ENCODE results near the gene ZNF205.
"Not testable (repeated sequence)": the region's sequence is repeated elsewhere in the genome, so short reads cannot be mapped to it uniquely, and the experiment has no call there.

The ZNF205 gene

GRCh38 chr16:3129137-3130131 is 17.0 kb downstream of the ZNF205 start:
- in situ Hi-C loops (cut with MboI; ENCODE audit: low sequenced_read_pairs): no loop called here

- in situ Hi-C loops (cut with MboI; ENCODE audit: low sequenced_read_pairs): no loop called here
Measured at GRCh38 chr16:3131755-3132377, 19.5 kb downstream of the ZNF205 start.

- in situ Hi-C loops (cut with MboI; ENCODE audit: low sequenced_read_pairs): no loop called here
Measured at GRCh38 chr16:3133844-3134243, 21.5 kb downstream of the ZNF205 start.

GRCh38 chr16:3134338-3135125 is 22.1 kb downstream of the ZNF205 start, which contains the start of gene ZNF213:
TSS of gene ZNF213 (plus strand) at chr16:3135029. CDS start at chr16:3137281, 2,252 bp downstream.
- in situ Hi-C loops (cut with MboI; ENCODE audit: low sequenced_read_pairs): no loop called here

GRCh38 chr16:3135126-3135715 is 22.8 kb downstream of the ZNF205 start:
- in situ Hi-C loops (cut with MboI; ENCODE audit: low sequenced_read_pairs): no loop called here

GRCh38 chr16:3137267-3137666 is 24.9 kb downstream of the ZNF205 start:
- in situ Hi-C loops (cut with MboI; ENCODE audit: low sequenced_read_pairs): no loop called here

- in situ Hi-C loops (cut with MboI; ENCODE audit: low sequenced_read_pairs): no loop called here
Measured at GRCh38 chr16:3138342-3138741, 26.0 kb downstream of the ZNF205 start.

- in situ Hi-C loops (cut with MboI; ENCODE audit: low sequenced_read_pairs): no loop called here
Measured at GRCh38 chr16:3138823-3139426, 26.5 kb downstream of the ZNF205 start.

- in situ Hi-C loops (cut with MboI; ENCODE audit: low sequenced_read_pairs): not testable (repeated sequence)
Measured at GRCh38 chr16:3139561-3139960, 27.2 kb downstream of the ZNF205 start.

GRCh38 chr16:3140603-3141427 is 28.4 kb downstream of the ZNF205 start:
- in situ Hi-C loops (cut with MboI; ENCODE audit: low sequenced_read_pairs): no loop called here

GRCh38 chr16:3141781-3142311 is 29.5 kb downstream of the ZNF205 start:
- in situ Hi-C loops (cut with MboI; ENCODE audit: low sequenced_read_pairs): no loop called here

- in situ Hi-C loops (cut with MboI; ENCODE audit: low sequenced_read_pairs): no loop called here
Measured at GRCh38 chr16:3142327-3142726, 29.9 kb downstream of the ZNF205 start.

- in situ Hi-C loops (cut with MboI; ENCODE audit: low sequenced_read_pairs): no loop called here
Measured at GRCh38 chr16:3142770-3143169, 30.4 kb downstream of the ZNF205 start.

- in situ Hi-C loops (cut with MboI; ENCODE audit: low sequenced_read_pairs): no loop called here
Measured at GRCh38 chr16:3143189-3143588, 30.8 kb downstream of the ZNF205 start.

GRCh38 chr16:3143598-3144320 is 31.4 kb downstream of the ZNF205 start:
- in situ Hi-C loops (cut with MboI; ENCODE audit: low sequenced_read_pairs): no loop called here

GRCh38 chr16:3144321-3144983 is 32.1 kb downstream of the ZNF205 start:
- in situ Hi-C loops (cut with MboI; ENCODE audit: low sequenced_read_pairs): no loop called here

GRCh38 chr16:3145151-3145550 is 32.8 kb downstream of the ZNF205 start:
- in situ Hi-C loops (cut with MboI; ENCODE audit: low sequenced_read_pairs): no loop called here

GRCh38 chr16:3145660-3146059 is 33.3 kb downstream of the ZNF205 start:
- in situ Hi-C loops (cut with MboI; ENCODE audit: low sequenced_read_pairs): no loop called here

All from HL-60/S4 treated with retinoic acid at 250 ng/mL for 4 days and 3 days (cell line).